Kidney (tissue), 14 donors: ENCODE measurements around the gene TOP2A. TPM values are rescaled to one million over a fixed set of nuclear protein-coding genes. Genes with fewer than 3 reads are reported as not detected.

Source experiments
- DNase-seq, 5 donors: peaks; one replicate each; pipeline ENCODE4 v3.0.0-alpha.2; 2013 to 2020
- FAIRE-seq: peaks from 2 replicates; lab custom pipeline; 2012; peaks lifted over from hg19 to GRCh38; lab: Jason Lieb, UNC
- H3K27ac ChIP-seq, 2 donors: one replicate each; pipeline ENCODE4 v1.7.0; 2013; ENCODE audit warnings: low read depth in 2 of 2, low read length in 2 of 2, inconsistent platforms in 1 of 2
- H3K27me3 ChIP-seq: one replicate; pipeline ENCODE4 v1.7.1; 2013; ENCODE audit warnings: low read length, inconsistent platforms; ENCODE audit not compliant: control insufficient read depth, insufficient read depth
- H3K36me3 ChIP-seq, 3 donors: one replicate each; pipeline versions ENCODE4 v1.7.0 to v1.7.1; 2013; ENCODE audit warnings: low read length in 3 of 3, control low read depth in 1 of 3, inconsistent platforms in 1 of 3; ENCODE audit not compliant: insufficient read depth in 3 of 3, control insufficient read depth in 2 of 3
- H3K4me1 ChIP-seq, 3 donors: one replicate each; pipeline versions ENCODE4 v1.7.0 to v1.7.1; 2013; ENCODE audit warnings: low read length in 3 of 3, inconsistent platforms in 1 of 3, low read depth in 1 of 3; ENCODE audit not compliant: control insufficient read depth in 2 of 3, insufficient read depth in 2 of 3
- H3K4me3 ChIP-seq, 3 donors: one replicate each; pipeline versions ENCODE4 v1.7.0 to v1.8.1; 2013; ENCODE audit warnings: low read length in 3 of 3, control low read depth in 1 of 3, inconsistent platforms in 1 of 3
- H3K9ac ChIP-seq, 3 donors: one replicate each; pipeline versions ENCODE4 v1.7.0 to v1.7.1; 2013; ENCODE audit warnings: low read length in 3 of 3, control low read depth in 1 of 3, inconsistent platforms in 1 of 3
- H3K9me3 ChIP-seq, 3 donors: one replicate each; pipeline versions ENCODE4 v1.7.0 to v1.7.1; 2013; ENCODE audit warnings: low read length in 3 of 3, control low read depth in 1 of 3, inconsistent platforms in 1 of 3; ENCODE audit not compliant: control insufficient read depth in 2 of 3, insufficient read depth in 1 of 3
- intact Hi-C: fragments of 100-400 bp; cut with DNase I; formaldehyde crosslinking; loops from one replicate; pipeline ENCODE4 v1.11.1; 2022
- polyA plus RNA-seq: library from polyadenylated mRNA; stranded (reverse); fragments of 350-450 nt; fragmentation: Illumina TruSeq; extraction: RNeasy Lipid Tissue Mini Kit (QIAGEN cat#74804); gene quantifications from one replicate; pipeline ENCODE4 v1.2.3, GENCODE V29; 2014; ENCODE audit warnings: low read depth, low replicate concordance; ENCODE audit not compliant: insufficient read depth
- total RNA-seq: library from RNA; stranded (reverse); fragmentation: NEBNext Ultra II Directional; extraction: Animal tissue kit (Norgen Biotek cat#: 25700); gene quantifications from one replicate; pipeline ENCODE4 v1.2.1, GENCODE V29; 2021
- TF ChIP-seq, protein P1 (sequence below): IDR thresholded peaks from 3 replicates; pipeline ENCODE4 v1.5.1; 2012; ENCODE audit warnings: mild to moderate bottlenecking, moderate library complexity, borderline replicate concordance; ENCODE audit not compliant: insufficient read depth; ENCODE audit errors: extremely low read depth
- donor health status: control.
- donor health status: control.
- donor health status: control.
- donor health status: control.
- donor health status: control.
- donor health status: DM: yes; HTN: yes; CAD: no.
- donor health status: Normal renal cell carcinoma (clear cell type).

TOP2A gene
- total and polyA plus RNA-seq, 2 donors from 2014 or later, result 0.82 to 2.7 TPM

DNA sequence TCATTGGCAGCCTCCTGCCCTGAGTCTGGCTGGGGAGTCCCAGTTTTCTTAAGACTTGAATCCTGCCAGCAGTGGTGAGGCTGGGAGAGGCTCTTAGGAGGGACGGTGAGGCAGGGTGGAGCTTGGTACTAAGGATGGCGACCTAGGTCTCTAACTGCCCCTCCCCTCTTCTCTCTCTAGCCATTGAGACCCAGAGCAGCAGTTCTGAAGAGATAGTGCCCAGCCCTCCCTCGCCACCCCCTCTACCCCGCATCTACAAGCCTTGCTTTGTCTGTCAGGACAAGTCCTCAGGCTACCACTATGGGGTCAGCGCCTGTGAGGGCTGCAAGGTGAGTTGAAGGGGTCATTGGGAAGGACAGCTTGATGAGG is 69.6 kb downstream of the TOP2A start:
- FAIRE-seq, result no peak
- Histone ChIP-seq H3K9ac (peak overlapping the region in 1 of 3 donors; percentile 22), H3K27ac (peak overlapping the region; percentile 74 to 93), H3K36me3 (peaks cover 3 to 32% (median 16%) of the 10 kb centered on the region in 3 donors), H3K9me3 (no peaks in the 10 kb centered on the region), H3K4me3 (peak overlapping the region in 1 of 3 donors; percentile 39), H3K27me3 (no peaks in the 10 kb centered on the region), H3K4me1 (peaks cover 4 to 88% (median 66%) of the 10 kb centered on the region in 3 donors)
- no peak for DNase-seq
- intact Hi-C loops, result no loop called here
- TF ChIP-seq, protein P1, sequence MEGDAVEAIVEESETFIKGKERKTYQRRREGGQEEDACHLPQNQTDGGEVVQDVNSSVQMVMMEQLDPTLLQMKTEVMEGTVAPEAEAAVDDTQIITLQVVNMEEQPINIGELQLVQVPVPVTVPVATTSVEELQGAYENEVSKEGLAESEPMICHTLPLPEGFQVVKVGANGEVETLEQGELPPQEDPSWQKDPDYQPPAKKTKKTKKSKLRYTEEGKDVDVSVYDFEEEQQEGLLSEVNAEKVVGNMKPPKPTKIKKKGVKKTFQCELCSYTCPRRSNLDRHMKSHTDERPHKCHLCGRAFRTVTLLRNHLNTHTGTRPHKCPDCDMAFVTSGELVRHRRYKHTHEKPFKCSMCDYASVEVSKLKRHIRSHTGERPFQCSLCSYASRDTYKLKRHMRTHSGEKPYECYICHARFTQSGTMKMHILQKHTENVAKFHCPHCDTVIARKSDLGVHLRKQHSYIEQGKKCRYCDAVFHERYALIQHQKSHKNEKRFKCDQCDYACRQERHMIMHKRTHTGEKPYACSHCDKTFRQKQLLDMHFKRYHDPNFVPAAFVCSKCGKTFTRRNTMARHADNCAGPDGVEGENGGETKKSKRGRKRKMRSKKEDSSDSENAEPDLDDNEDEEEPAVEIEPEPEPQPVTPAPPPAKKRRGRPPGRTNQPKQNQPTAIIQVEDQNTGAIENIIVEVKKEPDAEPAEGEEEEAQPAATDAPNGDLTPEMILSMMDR, result no peak

DNA sequence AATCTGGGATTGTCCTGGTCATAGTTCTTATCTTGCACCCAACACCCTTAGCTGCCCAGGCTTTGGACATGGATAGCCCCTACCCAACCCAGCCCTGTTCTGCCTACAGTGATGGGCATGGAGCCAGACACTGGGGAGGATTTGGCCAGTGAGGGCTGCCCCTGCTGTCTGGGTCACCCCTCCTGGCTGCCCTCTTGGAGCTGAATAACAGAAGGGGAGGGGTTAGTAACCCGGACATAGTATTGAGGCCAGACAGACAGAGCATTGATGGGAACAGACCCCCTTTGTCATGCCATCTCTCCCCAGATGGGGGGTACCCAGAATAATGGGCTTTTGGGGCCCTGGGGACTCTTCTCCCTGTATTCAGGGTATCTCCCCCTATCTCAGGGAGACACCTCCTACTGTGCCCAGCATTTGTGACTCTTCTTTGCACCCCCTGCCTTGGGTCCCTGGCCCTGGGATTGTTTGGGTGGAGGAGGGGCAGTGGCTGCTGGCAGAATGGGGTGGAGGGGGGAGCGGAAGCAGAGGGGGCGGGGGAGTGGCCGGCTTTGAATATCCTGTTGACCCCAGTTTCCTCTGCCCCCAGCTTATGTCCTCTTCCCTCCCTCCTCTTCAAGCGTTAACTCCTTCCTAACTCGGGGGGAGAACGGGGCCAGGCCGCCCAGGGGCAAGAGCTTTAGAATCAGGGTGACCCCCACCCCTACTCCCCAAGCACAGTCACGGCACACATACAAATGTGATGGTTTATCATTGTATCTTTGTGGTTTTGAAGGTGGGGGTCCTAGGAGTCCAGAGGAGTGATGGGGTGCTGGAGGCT is 70.2 kb downstream of the TOP2A start:
- DNase-seq (peak in 4 of 5 donors; percentile 53 to 83 (median 77)), FAIRE-seq (no peak)
- no peaks in the 10 kb centered on the region for H3K27me3 ChIP-seq
- peak overlapping the region in 2 of 3 donors; percentile 6 to 44 for H3K4me3 ChIP-seq
- H3K4me1 ChIP-seq, result peaks cover 4 to 85% (median 66%) of the 10 kb centered on the region in 3 donors
- peak overlapping the region; percentile 74 to 93 for H3K27ac ChIP-seq
- peak overlapping the region in 1 of 3 donors; percentile 22 for H3K9ac ChIP-seq
- H3K9me3 ChIP-seq, result no peaks in the 10 kb centered on the region
- intact Hi-C loops, result no loop called here
- peaks cover 3 to 27% (median 13%) of the 10 kb centered on the region in 3 donors for H3K36me3 ChIP-seq
- TF ChIP-seq, protein P1, result no peak

DNA sequence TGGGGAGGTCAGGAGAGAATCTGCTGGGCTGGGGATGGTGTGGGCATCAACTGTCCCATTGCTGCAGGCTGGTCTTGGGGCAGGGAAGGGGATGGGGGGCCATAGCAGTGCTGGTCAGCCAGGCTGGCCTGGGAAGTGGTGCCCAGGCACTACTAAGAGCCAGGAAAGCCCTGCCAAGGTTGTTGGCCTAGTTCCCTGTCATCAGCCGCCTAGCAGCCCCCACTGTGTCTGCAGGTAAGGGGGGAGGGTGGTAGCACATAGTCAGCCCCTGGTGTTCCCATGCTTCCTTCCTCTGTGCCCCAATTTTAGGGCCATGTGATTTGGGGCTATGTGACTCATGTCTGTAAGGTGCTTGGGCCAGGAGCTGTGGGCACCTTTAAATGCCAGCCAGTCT is 70.9 kb downstream of the TOP2A start:
- Histone ChIP-seq H3K36me3 (peaks cover 3 to 20% (median 6%) of the 10 kb centered on the region in 3 donors), H3K4me1 (peaks cover 4 to 79% (median 62%) of the 10 kb centered on the region in 3 donors), H3K9ac (peak overlapping the region in 1 of 3 donors; percentile 12), H3K27me3 (no peaks in the 10 kb centered on the region), H3K9me3 (no peaks in the 10 kb centered on the region), H3K27ac (peak overlapping the region; percentile 74 to 93), H3K4me3 (peak overlapping the region in 2 of 3 donors; percentile 6 to 44)
- TF ChIP-seq, protein P1, result no peak
- no peak for FAIRE-seq
- intact Hi-C loops, result no loop called here
- no peak for DNase-seq
